T1000 (cell line): Measurements from ENCODE around the gene SRRM2.

ENCODE experiments used
- DNase-seq: peaks from one replicate; lab custom pipeline; 2025; ENCODE audit warnings: mixed read lengths; lab: John Stamatoyannopoulos, UW

SRRM2 gene

DNA sequence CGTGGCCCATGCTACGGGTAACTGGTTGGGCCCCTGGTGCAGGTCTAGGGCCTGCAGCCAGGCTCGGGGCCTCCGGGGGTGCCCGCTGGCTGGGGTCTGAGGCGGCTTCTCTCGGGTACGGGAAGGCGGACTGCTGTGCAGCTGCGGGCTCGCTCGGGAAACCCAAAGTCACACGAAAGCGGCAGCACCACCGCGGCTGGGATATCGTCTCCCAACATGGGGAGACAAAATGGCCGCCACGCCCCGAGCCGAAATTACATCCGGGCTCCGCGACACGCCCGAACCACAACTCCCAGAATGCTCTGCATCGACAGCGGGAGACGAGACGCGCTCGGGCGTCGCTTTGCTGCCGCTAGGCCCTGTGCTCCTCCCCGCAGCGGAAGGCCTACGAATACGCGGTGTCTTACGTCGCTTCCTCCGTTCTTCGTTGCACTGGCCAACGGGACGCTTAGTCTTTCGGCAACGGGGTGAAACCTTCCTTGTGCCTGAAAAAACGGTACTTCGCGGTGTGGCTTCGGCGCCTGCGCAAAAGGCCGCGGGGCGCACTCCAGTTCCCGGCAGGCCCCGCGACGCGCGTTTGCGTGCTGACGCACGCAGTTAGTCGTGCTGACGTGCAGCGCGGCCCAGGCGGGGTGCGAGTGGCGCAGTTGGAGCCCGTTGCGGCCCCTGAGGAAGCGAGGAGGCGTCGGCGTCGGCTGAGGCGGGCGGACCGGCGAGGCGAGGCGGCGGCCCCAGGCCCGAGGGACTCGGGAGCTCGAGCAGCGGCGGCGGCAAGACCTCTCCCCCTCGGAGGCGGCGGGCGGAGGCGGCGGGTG is at the start of gene SRRM2:
Gene SRRM2 (plus strand): TSS at position 604 of the 815 bp plus-strand sequence. CDS start 3,727 bp downstream, outside the sequence.
- peak; percentile 92 for DNase-seq

DNA sequence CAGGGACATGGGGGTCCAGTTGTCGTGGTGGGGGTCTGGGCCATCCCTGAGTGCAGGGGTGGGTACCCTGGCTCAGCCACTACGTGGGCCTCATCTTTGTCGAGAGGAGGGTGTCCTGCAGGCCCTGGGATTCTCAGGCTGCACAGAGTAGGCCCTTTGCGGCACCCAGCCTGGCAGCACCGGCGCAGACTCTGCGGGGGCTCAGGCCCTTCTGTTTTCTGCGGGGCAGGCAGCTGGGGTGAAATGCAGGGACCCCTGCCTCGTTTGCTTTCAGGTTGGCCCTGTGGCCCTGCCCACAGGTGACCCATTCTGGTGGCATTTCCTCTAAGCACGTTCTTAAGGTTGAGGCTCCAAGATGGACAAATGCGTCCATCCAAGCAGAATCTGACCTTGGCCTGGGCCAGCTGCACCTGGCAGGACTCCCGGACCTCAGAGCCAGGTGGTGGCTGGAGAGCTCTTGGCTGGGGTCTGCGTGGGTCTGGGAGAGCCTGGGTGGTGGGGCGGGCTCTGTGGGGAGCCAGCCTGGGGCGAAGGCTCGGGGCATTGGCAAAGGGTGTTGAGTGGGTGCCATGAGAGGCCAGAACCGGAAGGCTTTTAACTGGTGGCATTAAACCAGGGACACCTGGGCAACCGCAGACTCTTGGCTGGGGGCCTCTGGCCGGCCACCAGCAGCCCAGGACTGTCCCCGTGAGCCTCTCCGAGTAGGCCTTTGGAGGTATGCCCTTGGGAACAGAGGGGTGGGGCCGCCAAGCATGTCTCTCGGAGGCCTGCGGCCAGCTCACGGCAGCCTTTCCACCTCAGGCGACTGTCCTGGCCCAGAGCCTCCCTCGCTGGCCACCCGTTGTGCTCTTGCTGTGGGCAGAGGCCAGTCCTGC is 49.3 kb upstream of the SRRM2 start:
- DNase-seq, result no peak

DNA sequence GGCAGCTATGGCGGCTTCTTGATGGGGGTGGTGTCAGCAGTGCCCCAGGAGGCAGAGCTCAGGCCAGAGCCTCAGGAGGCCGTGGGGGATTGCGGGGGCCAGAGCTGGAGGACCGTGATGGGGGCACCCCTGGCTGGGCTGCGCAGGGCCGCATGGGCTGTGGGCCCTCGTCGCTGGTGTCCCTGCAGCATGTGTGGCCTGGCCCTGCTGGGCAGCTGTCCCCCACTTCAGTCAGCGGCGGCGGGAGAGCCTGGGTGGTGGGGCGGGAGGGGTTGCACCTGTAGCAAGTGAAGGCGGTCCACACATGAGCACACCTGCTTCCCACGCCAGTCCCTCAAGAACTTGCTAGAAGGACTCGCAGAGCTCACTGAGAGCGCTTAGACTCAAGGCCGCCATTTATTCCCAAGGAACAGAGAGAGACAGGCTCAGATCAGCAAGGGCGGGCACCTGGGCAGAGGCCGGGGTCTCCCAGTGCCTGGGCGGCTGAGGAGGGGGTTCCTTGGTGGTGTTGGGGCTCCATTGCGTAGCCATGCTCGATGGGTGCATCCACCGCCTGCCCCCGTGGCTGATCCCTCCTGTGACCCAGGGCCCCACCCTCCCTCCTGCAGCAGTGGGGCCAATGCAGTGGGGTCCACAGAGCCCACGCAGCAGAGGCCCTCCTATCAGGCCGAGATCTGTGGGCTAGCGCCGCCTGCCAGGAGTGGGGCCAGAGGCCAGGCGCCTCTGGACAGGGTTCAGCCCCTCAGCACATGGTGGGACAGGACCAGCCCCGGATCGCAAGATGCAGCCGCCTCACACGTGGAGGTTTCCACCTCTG is 48.1 kb upstream of the SRRM2 start:
- DNase-seq, result no peak

DNA sequence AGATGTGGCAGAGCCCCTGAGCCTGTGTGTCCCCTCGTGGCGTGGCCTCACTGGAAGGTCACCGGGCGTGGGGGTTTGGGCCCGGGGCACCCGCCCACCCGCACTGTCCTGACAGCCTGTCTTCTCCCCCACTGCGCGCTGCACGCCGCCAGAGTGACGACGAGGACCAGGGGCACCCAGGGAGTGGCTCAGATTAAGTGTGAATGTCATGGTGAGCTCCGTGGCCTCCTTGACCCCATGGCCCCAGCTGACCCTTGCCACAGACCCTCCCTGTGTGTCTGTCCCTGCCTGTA is 47.5 kb upstream of the SRRM2 start:
- DNase-seq, result no peak

DNA sequence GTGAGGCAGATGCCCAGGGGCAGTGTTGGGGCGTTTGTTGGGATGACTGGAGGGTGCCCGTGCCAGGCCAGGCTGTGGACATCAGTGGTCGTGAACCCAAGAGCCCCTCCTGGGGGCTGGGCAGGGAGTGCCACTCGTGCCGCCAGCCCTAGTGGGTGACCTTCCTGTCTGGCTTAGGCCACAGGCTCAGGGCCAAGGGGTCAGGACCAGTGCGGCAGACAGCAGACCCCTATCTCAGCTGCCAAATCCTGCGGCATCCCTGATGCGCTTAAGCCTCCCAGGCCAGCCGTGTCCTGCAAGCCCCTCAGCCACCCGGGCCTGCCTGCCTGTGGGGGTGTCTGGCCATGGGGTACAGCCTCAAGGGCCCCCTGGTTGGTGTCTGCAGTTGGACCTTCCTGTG is 47.1 kb upstream of the SRRM2 start:
- no peak for DNase-seq

DNA sequence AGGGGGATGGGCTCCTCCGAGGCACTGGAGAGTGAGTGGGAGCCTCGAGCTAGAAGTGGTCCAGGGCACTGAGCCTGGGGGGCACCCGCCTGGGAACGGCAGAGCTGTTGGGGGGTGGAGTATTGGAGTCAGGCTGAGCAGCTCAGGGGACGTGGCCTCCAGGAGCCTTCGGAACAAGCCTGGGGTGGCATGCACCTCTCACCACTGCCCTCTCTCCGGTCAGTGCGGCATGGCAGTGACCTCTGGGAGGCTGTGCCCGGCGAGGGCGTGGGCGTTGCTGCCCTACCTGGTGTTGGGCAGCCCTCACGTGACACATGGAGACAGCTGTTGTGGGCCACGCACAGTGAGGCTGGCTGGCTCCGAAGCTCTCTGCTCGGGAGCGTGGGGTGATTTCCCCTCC is 46.4 kb upstream of the SRRM2 start:
- no peak for DNase-seq

DNA sequence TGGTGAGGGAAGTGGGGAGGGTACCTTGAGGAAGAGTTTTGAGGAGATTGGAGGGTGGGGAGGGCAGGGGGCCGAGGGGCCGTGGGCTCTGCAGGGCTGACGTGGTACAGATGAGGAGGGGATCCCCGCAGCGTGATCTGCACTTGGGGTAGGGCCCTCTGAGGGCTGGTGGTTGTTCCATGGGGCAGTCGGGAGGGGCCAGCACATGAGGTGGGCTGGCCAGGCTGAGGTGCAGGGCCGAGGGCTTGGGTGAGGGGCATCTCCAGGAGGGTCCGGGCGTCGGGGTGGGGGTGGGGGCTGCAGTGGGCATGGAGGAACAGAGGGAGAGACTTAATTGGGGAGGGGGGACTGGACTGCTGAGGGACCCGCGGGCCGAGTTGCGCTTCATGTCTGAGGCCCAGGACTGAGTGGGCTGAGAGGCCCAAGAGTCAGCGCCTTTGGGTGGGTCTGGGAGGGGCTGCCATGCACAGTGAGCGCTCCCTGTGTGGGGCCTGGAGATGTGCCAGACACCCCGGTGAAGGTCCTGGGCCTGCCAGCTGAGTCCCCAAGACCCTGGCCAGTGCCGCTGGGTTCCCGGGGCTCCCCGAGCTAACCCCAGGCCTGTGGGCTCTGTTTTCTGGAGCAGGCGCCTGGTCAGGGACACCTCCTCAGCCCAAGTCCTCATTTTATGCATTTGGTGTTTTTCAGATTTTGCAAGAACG is 45.7 kb upstream of the SRRM2 start:
- DNase-seq, result no peak

DNA sequence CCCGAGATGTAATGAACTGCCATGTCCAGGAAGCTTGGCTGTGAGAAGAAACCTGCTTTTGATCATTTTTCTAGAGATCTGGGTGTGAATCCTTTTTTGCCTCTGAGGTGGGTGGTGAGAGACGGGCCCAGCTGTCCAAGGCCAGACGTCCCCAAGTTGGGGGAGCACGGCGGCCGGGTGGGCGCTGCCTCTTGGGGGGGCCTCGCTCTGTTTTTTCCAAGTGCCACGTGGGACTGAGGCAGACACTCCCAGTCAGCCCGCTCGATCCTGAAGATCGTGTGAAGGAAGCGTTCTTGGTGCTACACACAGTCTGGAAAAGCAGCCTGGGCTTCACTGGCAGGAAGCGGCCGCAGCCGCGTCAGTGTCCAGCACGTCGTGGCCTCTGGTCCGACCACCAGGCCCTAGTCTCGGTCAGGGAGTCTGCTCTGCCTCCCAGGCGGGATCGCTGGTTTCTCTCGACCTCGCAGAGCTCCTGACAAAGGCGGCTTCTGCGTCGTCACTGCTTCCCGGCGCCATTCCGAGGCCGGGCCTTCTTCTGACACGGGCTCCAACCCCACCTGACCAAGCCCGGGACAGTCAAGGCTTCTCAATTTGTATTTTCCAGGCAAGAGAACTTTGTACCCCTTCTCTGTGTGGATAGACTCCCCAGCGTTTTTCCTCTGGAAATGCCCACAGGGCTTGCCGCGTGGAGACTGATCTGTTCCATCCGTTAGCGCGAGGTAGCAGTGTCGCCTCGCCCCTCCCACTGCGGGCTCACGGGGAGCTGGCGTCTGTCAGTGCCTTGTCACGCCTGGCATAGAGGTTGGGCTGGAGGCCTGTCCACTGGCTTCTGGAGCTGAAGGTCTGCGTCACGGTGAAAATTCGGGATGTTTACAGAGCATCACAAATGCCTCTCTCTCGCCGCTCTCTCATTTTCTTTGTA is 44.8 kb upstream of the SRRM2 start:
- DNase-seq, result no peak

DNA sequence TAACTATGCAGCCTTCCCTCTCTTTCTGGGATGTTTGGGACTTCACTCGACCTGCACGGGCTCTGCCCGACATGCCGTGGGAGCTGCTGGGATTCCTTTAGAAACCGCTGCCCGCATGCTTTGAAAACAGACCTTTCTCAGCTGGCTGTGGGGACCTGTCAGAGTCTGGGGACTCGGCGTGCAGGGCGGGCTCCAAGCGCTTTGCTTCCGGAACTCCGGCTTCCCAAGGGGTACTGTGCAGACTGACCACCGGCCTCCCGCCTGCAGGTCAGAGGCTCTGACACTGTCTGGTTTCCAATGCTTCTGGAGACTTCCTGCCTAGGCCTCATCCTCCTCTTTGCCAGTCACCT is 44.2 kb upstream of the SRRM2 start:
- DNase-seq, result no peak

DNA sequence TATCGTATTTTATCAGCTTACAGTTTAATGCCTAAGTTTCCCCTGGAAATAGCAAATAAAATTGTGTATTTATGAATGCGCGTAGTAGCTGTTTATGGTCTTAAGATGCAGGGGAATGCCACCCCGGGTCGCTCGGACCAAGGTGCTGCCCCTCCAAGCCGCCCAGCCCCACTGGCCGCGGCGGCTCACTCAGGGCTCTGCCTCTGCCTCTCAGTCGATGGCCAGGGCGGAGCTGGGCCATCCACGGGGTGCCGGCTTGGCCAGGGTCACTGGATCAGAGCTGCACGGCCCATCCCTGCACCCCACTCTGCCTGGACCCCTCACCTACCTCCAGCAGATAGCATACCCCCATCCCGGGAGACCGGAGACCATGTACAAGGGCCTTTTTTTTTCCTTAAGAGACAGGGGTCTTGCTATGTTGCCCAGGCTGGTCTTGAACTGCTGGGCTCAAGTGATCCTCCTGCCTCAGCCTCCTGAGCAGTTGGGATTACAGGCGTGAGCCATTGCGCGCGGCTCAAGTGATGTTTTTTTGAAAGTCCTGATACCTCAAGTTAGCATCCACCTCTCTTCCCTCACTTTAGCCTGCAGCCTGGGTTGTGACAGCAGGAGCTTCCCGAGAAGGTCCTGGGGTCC is 43.4 kb upstream of the SRRM2 start:
- DNase-seq, result no peak

DNA sequence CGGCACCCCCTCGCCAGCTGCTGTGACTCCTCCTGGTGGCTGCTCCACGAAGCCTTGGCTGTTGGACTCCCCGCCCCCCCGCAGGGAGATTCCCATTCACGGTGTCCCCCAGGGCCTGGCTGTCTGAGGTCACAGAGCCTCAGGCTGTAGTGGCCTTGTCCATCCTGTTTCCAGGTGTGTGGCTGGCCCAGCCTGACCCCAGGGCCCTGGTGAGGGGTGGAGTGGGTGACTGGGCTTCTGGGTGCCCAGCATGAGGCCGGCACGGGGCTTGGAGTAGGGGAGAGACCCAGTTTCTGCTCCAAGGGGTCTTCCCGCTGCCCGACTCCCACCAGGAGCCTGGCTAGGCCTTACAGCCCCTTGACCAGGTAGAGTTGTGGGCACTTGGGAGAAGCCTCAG is 42.9 kb upstream of the SRRM2 start:
- no peak for DNase-seq

DNA sequence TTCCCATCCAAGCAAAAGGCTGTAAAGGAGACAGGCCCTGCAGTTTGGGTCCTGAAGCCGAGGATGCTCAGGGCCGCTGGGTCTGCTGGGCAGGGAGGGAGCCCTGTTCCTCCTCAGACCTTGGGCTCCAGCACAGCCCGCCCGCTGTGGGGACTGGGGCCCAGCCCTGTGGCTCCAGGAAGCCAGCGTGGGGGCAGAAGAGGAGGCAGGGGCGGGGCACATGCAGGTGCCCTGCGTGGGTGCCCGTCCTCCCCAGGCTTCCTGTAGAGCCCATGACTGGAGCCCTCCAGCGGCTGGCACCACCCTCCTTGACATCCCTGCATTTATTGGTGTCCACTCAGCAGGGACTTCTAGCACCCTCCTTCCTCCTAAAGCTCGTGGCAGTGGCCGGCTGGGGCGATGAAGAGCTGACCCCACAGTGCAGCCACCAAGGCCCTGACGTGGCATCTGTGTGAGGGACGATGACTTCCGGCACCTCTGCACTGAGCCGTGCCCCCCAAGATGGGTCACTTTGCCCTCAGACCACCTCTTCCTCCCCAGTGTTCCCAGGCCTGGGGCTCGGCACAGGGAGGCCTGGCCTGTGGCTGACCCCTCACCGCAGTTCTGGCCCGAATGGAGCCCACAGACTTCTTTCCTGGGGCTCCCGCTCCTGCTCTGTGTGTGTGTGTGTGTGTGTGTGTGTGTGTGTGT is 42.3 kb upstream of the SRRM2 start:
- DNase-seq, result no peak

DNA sequence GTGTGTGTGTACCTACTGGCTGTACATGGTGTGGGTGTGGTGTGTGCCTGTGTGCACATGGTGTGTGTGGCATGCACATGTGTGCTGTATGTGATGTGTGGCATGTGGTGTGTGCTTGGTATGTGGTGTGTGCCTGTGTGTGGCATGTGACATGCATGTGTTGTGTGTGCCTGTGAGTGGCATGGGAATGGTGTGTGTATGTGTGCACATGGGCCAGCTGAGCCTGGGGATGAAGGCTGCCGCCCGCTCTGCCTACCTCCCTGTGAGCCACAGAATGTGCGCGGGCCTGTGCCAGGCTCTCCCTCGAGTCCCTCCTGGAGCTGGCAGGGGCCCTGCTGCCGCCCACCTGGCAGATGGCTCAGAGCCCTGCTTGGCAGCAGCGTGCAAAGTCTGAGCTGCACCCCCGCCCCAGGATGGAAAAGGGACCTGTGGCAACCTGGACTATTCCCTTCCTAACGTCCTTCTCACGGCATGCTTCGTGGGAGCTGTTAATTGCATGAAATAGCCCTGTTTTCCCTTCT is 41.7 kb upstream of the SRRM2 start:
- DNase-seq, result no peak

DNA sequence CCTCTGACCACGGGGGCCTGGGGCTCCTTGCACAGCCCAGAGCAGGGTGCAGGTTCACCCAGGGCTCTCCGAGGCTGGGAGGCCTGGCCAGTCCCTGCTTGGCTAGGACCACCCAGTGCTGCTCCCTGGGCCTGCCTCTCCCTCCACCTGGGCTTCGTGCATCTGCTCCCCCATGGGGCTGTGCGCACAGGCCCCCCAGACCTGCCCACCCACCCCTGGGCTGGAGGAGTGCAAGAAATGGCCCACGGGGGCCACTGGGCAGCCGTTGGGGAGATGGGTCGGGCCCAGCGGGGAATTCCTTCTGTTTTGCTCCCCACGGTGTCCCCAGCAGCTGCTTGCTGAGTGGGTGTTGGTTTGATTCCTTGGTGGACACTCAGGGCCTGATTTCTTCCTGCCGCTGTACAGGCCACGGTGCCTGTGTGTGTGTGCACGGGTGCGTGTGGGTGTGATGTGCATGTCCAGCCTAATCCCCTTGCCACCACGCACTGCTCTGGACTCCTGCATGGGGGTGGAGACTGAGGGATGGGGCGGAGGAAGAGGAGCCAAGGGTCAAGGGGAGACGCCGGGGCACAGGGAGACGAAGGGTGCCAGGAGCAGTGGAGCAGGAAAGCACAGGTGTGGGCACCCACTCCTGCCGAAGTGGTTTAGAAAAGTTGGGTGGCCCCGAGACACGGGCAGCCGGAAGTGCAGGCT is 40.9 kb upstream of the SRRM2 start:
- no peak for DNase-seq

DNA sequence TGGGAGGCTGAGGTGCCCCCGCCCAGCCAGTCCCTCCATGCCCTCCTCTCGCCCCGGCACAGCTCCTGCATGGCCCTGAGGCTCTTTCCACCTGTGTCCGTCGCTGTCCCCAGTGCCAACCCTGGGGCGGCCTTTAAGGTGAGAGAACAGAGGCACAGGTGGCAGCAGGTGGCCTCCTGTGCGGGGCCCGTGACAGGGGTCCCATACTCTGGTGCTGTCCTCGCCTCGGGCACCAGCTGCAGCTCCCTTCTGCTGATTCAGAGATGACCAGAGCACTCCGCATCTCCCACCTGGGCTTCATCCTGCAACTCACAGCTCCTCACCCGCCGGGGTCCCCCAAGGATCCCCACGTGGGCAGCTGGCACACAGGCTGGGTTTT is 40.4 kb upstream of the SRRM2 start:
- no peak for DNase-seq

DNA sequence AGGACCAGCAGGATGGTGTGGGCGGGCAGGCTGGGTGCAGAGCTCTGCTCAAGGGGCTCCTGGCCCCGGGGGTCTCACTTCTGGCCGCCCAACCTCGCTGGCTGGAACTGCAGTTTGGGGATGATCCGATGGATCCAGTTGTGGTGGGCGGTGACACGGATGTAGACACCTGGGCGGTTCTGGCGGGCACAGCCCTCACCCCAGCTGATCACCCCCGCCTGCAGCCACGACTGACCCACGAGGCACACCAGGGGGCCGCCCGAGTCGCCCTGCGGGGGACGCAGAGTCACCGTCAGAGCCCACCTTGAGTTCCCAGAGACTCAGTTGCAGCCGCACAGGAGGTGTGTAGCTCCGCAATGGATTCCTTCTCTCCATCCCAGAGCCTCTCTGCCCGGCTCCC is 39.9 kb upstream of the SRRM2 start:
- DNase-seq, result no peak

DNA sequence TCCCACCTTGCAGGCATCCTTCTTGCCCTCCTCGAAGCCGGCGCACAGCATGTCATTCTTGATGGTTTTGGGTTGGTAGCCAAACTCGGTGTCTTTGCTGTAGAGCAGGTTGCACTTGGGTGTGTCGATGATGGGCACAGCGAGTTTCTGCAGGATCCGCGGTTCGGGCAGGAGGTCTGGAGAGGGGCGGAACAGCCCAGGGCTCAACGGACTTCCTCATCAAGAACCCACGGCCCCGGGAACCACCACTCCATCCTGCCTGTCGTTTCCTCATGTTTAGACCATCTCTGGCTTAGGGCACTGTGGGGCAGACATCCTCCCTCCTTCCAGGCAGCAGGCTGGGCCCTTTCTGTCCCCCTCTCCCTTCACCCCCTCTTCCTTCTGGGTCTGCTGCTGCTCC is 38.9 kb upstream of the SRRM2 start:
- DNase-seq, result no peak

DNA sequence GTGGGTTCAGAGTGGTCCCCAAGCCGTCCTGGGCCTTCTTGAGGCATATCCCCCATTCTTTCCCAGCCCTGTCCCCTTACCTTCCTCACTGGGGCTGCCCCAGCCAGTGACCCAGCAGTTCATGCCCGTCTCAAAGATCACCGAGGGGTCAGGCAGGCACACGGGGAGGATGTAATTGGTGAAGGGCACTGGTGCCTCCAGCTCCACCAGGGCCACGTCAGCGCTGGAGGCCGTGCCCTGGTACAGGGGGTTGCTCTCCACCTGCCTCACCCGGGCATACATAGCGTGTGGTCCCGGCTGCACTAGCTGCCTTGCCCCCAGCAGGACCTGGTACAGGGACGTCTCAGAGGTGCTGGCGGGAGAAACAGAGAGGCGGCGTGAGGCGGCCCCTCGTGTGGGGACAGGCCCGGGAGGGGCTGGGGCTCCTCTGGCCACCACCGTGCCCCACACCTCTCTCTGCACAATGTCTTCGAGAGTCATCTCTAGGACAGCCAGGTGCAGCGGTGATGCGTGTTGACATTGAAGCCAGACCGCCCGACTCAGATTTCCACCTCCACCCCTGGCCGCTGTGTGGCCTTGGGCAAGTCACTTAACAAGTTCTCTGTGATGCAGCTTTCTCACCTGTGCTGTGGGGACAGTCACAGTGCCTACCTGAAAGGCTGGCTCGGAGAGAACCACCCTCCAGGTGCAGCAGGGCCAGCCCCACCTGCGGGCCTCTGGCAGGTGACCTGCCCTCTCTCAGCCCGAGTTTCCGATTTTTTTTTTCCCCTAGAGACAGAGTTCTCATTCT is 38.3 kb upstream of the SRRM2 start:
- no peak for DNase-seq
